Measurements from ENCODE around the gene ZBTB6. TPM values are rescaled to one million over a fixed set of nuclear protein-coding genes. Genes with fewer than 3 reads are reported as not detected.

ZBTB6 gene
- total and polyA plus RNA-seq, 2 of the 13 experiments (the other 11 are each of a cell fraction or from before 2014, with no cell fraction given) = 3.7 to 7.1 TPM

DNA sequence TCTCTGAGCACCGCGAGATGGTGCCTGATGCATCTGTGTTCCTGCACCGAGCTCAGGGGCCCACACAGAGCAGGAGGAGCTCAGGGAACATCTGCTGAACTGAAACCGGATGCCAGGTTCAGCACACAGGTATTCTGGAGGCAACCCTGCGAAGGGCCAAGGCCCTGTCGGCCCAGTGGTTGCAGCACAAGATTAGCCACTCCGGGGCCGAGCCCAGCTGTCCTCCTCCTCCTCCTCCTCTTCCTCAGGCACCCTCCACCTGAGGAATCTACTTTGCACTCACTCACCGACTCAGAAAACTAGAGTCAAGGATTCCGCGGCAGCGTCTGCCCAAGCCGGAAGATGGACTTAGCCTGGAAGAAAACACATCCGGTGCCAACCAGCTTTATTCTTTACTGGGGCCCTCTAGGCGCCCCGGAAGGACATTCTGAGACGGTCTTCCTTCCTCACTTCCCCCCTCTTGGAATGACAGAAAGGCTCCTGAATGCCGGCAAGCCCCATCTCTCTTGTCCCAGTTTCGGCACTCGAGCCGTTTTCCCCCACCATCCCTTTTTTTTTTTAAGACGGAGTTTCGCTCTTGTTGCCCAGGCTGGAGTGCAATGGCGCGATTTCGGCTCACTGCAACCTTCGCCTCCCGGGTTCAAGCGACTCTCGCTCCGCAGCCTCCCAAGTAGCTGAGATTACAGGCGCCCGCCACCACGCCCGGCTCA lies at the start of gene ZBTB6 (continued):
- no peak for TF ChIP-seq ZNF569 (CRISPR knock-in tag; IDR thresholded peaks at IDR 0.05; ENCODE audit: borderline replicate concordance)
- TF ChIP-seq, protein P1, sequence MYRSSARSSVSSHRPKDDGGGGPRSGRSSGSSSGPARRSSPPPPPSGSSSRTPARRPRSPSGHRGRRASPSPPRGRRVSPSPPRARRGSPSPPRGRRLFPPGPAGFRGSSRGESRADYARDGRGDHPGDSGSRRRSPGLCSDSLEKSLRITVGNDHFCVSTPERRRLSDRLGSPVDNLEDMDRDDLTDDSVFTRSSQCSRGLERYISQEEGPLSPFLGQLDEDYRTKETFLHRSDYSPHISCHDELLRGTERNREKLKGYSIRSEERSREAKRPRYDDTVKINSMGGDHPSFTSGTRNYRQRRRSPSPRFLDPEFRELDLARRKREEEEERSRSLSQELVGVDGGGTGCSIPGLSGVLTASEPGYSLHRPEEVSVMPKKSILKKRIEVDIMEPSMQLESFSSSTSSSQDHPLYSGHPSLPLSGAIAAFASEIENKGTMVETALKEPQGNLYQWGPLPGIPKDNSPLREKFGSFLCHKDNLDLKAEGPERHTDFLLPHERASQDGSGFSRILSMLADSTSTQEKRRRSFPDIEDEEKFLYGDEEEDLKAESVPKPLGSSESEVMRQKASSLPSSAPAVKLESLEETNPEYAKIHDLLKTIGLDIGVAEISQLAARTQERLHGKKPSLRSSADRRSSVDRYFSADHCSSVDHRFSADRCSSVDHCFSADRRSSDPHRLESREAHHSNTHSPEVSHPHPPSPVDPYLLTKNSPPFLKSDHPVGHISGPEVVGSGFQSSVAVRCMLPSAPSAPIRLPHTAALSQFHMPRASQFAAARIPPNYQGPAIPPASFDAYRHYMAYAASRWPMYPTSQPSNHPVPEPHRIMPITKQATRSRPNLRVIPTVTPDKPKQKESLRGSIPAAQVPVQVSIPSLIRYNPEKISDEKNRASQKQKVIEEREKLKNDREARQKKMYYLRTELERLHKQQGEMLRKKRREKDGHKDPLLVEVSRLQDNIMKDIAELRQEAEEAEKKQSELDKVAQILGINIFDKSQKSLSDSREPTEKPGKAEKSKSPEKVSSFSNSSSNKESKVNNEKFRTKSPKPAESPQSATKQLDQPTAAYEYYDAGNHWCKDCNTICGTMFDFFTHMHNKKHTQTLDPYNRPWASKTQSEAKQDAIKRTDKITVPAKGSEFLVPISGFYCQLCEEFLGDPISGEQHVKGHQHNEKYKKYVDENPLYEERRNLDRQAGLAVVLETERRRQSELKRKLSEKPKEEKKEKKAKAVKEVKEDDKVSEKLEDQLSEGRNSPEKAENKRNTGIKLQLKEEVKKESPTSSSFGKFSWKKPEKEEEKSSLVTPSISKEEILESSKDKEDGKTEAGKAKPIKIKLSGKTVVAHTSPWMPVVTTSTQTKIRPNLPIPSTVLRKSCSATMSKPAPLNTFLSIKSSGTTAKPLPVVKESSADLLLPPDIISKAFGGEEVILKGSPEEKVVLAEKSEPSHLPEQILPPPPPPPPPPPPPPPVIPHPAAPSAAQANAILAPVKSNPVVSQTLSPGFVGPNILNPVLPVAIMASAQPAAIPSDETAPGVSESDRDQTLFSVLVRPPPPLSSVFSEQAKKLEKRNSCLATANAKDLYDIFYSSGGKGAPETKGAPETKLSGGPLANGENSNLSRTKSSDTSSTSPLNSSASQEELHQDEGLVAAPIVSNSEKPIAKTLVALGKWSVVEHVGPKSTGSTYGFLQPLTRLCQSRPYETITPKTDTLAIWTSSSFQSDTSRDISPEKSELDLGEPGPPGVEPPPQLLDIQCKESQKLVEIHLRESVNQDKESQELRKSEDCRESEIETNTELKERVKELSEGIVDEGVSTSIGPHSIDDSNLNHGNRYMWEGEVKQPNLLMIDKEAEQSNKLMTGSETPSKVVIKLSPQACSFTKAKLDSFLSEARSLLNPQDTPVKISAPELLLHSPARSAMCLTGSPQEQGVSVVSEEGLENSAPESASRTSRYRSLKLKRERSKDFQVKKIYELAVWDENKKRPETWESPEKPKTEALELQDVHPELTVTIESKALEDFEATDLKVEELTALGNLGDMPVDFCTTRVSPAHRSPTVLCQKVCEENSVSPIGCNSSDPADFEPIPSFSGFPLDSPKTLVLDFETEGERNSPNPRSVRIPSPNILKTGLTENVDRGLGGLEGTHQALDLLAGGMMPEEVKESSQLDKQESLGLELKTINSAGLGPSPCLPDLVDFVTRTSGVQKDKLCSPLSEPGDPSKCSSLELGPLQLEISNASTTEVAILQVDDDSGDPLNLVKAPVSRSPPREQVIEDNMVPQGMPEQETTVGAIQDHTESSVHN (CRISPR knock-in tag; IDR thresholded peaks at IDR 0.05) = no peak
- TF ChIP-seq, protein P2, sequence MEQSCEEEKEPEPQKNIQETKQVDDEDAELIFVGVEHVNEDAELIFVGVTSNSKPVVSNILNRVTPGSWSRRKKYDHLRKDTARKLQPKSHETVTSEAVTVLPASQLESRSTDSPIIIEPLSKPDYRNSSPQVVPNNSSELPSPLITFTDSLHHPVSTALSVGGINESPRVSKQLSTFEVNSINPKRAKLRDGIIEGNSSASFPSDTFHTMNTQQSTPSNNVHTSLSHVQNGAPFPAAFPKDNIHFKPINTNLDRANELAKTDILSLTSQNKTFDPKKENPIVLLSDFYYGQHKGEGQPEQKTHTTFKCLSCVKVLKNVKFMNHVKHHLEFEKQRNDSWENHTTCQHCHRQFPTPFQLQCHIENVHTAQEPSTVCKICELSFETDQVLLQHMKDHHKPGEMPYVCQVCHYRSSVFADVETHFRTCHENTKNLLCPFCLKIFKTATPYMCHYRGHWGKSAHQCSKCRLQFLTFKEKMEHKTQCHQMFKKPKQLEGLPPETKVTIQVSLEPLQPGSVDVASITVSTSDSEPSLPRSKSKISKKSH (CRISPR knock-in tag; IDR thresholded peaks at IDR 0.05; ENCODE audit: borderline replicate concordance) = peak; percentile 44; the same call in 1 of the 2 replicates
- no peak for TF ChIP-seq XBP1 (CRISPR knock-in tag; IDR thresholded peaks at IDR 0.05)
- TF ChIP-seq, protein P3, sequence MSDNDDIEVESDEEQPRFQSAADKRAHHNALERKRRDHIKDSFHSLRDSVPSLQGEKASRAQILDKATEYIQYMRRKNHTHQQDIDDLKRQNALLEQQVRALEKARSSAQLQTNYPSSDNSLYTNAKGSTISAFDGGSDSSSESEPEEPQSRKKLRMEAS (IDR thresholded peaks at IDR 0.05) = peak; percentile 67
- peak; percentile 95 for TF ChIP-seq YEATS2 (CRISPR knock-in tag; IDR thresholded peaks at IDR 0.05; ENCODE audit: borderline replicate concordance)
- TF ChIP-seq, protein P4, sequence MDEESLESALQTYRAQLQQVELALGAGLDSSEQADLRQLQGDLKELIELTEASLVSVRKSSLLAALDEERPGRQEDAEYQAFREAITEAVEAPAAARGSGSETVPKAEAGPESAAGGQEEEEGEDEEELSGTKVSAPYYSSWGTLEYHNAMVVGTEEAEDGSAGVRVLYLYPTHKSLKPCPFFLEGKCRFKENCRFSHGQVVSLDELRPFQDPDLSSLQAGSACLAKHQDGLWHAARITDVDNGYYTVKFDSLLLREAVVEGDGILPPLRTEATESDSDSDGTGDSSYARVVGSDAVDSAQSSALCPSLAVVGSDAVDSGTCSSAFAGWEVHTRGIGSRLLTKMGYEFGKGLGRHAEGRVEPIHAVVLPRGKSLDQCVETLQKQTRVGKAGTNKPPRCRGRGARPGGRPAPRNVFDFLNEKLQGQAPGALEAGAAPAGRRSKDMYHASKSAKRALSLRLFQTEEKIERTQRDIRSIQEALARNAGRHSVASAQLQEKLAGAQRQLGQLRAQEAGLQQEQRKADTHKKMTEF (CRISPR knock-in tag; IDR thresholded peaks at IDR 0.05) = peak; percentile 79
- no peak for TF ChIP-seq ZNF205 (CRISPR knock-in tag; IDR thresholded peaks at IDR 0.05)
- TF ChIP-seq ZNF549 (CRISPR knock-in tag; IDR thresholded peaks at IDR 0.05) = no peak
- TF ChIP-seq, protein P5, sequence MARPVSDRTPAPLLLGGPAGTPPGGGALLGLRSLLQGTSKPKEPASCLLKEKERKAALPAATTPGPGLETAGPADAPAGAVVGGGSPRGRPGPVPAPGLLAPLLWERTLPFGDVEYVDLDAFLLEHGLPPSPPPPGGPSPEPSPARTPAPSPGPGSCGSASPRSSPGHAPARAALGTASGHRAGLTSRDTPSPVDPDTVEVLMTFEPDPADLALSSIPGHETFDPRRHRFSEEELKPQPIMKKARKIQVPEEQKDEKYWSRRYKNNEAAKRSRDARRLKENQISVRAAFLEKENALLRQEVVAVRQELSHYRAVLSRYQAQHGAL (CRISPR knock-in tag; IDR thresholded peaks at IDR 0.05; ENCODE audit: not compliant biosample characterization) = no peak
- no peak for TF ChIP-seq POLR2AphosphoS2 (IDR thresholded peaks at IDR 0.05; ENCODE audit: low read depth, low read length)
- TF ChIP-seq, protein P6, sequence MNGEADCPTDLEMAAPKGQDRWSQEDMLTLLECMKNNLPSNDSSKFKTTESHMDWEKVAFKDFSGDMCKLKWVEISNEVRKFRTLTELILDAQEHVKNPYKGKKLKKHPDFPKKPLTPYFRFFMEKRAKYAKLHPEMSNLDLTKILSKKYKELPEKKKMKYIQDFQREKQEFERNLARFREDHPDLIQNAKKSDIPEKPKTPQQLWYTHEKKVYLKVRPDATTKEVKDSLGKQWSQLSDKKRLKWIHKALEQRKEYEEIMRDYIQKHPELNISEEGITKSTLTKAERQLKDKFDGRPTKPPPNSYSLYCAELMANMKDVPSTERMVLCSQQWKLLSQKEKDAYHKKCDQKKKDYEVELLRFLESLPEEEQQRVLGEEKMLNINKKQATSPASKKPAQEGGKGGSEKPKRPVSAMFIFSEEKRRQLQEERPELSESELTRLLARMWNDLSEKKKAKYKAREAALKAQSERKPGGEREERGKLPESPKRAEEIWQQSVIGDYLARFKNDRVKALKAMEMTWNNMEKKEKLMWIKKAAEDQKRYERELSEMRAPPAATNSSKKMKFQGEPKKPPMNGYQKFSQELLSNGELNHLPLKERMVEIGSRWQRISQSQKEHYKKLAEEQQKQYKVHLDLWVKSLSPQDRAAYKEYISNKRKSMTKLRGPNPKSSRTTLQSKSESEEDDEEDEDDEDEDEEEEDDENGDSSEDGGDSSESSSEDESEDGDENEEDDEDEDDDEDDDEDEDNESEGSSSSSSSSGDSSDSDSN (CRISPR knock-in tag; IDR thresholded peaks at IDR 0.05) = peak; percentile 73
- peak; percentile 100 for TF ChIP-seq NR2C2 (CRISPR knock-in tag; IDR thresholded peaks at IDR 0.05; ENCODE audit: borderline replicate concordance)
- no peak for TF ChIP-seq NBN (conservative IDR thresholded peaks at IDR 0.05)

All from HepG2 (cell line).